Astrocyte of the cerebellum (primary cell): ENCODE measurements around the gene BOLL.

ENCODE experiments used
- DNase-seq: peaks from one replicate; pipeline ENCODE4 v3.0.0-alpha.2; 2011; ENCODE audit warnings: low read depth
- H3K4me3 ChIP-seq: 2 replicates; pipeline ENCODE4 v1.5.1; 2011; ENCODE audit warnings: mild to moderate bottlenecking, low read depth, low read length, moderate library complexity
- CTCF ChIP-seq: IDR thresholded peaks from 2 replicates; pipeline ENCODE4 v1.5.1; 2012; ENCODE audit warnings: low read length, low read depth, moderate library complexity, mild to moderate bottlenecking; ENCODE audit errors: missing control alignments
- in situ Hi-C: cut with HindIII; loops from 2 replicates; pipeline ENCODE4 v1.10.0; 2017; ENCODE audit warnings: low sequenced_read_pairs

The BOLL gene

GRCh38 chr2:197804049-197804757, 19.1 kb upstream of the BOLL start, which contains the start of gene PLCL1:
Gene PLCL1, plus strand, starts transcription at chr2:197804593.
- no peak for TF ChIP-seq CTCF
- peak within 1 kb of the TSS; percentile 53 for H3K4me3 ChIP-seq
- in situ Hi-C loops = no loop called here
- DNase-seq = peak; percentile 82

GRCh38 chr2:197803033-197803444, 17.9 kb upstream of the BOLL start:
- H3K4me3 ChIP-seq = no peak overlapping the region
- in situ Hi-C loops = no loop called here
- DNase-seq = peak; percentile 55
- TF ChIP-seq CTCF = peak; percentile 85

- TF ChIP-seq CTCF = no peak
- no peak overlapping the region for H3K4me3 ChIP-seq
- DNase-seq = no peak
- in situ Hi-C loops = no loop called here
Observed at GRCh38 chr2:197801033-197801432, 15.9 kb upstream of the BOLL start.

- H3K4me3 ChIP-seq = no peak overlapping the region
- DNase-seq = no peak
- in situ Hi-C loops = no loop called here
- TF ChIP-seq CTCF = no peak
Observed at GRCh38 chr2:197800091-197800490, 15.0 kb upstream of the BOLL start.

- in situ Hi-C loops = no loop called here
Observed at GRCh38 chr2:197799068-197799467, 13.9 kb upstream of the BOLL start.

GRCh38 chr2:197798187-197798586, 13.1 kb upstream of the BOLL start:
- no peak for TF ChIP-seq CTCF
- in situ Hi-C loops = no loop called here
- H3K4me3 ChIP-seq = no peak overlapping the region
- DNase-seq = no peak

More at GRCh38 chr2:197799068-197799467, 13.9 kb upstream of the BOLL start:
- no peak overlapping the region for H3K4me3 ChIP-seq
- no peak for TF ChIP-seq CTCF
- DNase-seq = no peak

- DNase-seq = no peak
- no peak overlapping the region for H3K4me3 ChIP-seq
- TF ChIP-seq CTCF = no peak
- in situ Hi-C loops = no loop called here
Observed at GRCh38 chr2:197795277-197795676, 10.2 kb upstream of the BOLL start.
